ENCODE data around the gene ASL.

DNA sequence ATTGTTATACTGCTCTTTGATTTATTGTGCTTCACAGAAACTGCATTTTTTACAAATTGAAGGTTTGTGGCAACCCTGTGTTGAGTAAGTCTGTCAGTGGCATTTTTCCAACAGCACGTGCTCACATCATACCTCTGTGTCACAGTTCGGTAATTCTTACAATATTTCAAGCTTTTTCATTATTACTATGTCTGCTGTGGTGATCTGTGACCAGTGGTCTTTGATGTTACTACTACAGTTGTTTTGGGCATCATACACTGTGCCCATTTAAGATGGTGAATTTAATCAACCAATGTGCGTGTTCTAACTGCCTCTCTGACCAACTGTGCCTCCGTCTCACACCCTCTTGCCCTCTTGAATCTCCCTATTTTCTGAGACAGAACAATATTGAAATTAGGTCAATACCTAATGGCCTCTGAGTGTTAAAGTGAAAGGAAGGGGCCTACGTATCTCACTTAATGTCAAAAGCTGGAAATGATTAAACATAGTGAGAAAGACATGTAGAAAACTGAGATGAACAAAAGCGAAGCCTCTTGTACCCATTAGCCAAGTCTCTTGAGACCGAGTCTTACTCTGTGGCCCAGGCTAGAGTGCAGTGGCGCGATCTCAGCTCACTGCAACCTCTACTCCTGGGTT, 20.2 kb upstream of the ASL start:
- TF ChIP-seq, protein P1, sequence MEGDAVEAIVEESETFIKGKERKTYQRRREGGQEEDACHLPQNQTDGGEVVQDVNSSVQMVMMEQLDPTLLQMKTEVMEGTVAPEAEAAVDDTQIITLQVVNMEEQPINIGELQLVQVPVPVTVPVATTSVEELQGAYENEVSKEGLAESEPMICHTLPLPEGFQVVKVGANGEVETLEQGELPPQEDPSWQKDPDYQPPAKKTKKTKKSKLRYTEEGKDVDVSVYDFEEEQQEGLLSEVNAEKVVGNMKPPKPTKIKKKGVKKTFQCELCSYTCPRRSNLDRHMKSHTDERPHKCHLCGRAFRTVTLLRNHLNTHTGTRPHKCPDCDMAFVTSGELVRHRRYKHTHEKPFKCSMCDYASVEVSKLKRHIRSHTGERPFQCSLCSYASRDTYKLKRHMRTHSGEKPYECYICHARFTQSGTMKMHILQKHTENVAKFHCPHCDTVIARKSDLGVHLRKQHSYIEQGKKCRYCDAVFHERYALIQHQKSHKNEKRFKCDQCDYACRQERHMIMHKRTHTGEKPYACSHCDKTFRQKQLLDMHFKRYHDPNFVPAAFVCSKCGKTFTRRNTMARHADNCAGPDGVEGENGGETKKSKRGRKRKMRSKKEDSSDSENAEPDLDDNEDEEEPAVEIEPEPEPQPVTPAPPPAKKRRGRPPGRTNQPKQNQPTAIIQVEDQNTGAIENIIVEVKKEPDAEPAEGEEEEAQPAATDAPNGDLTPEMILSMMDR (IDR thresholded peaks at IDR 0.05), result no peak
- TF ChIP-seq POLR2AphosphoS5 (IDR thresholded peaks at IDR 0.05; ENCODE audit: insufficient read depth in 1 of 2, low read depth in 1 of 2), result no peak

Measured in vagina (tissue), 2 donors.